ENCODE measurements around the gene ST3GAL3.

The ST3GAL3 gene

GRCh38 chr1:43770111-43770510 is 62.8 kb downstream of the ST3GAL3 start:
- Histone ChIP-seq H3K4me2 (ENCODE audit: insufficient read depth, low read length) (no peak overlapping the region), H3K27me3 (ENCODE audit: insufficient read depth, low read length, poor library complexity) (no peaks in the 10 kb centered on the region), H3K4me1 (ENCODE audit: insufficient read depth, low read length) (no peaks in the 10 kb centered on the region), H2AFZ (ENCODE audit: low read depth, low read length) (no peak overlapping the region), H4K20me1 (ENCODE audit: insufficient read depth, low read length) (no peaks in the 10 kb centered on the region), H3K79me2 (ENCODE audit: insufficient read depth, low read length) (no peaks in the 10 kb centered on the region; the same call in none of the 2 replicates), H3K9ac (ENCODE audit: low read depth, low read length) (no peak overlapping the region), H3K27ac (ENCODE audit: low read length) (no peak overlapping the region), H3K9me3 (ENCODE audit: insufficient read depth, low read length, severe bottlenecking) (no peaks in the 10 kb centered on the region), H3K4me3 (ENCODE audit: low read depth in 1 of 2, low read length in 2 of 2) (no peak overlapping the region), H3K36me3 (ENCODE audit: insufficient read depth, low read length) (peaks cover 5% of the 10 kb centered on the region; the same call in 1 of the 2 replicates)
- DNase-seq: no peak
- ATAC-seq (ENCODE audit: insufficient read depth, low read depth): no peak
- TF ChIP-seq EZH2 (IDR thresholded peaks at IDR 0.05; ENCODE audit: borderline replicate concordance, low read depth, low read length, severe bottlenecking) (no peak), CTCF (IDR thresholded peaks at IDR 0.05; ENCODE audit: borderline replicate concordance, extremely low read depth, low read length, poor library complexity, severe bottlenecking) (no peak)

GRCh38 chr1:43772978-43773377 is 65.6 kb downstream of the ST3GAL3 start:
- Histone ChIP-seq H3K79me2 (ENCODE audit: insufficient read depth, low read length) (no peaks in the 10 kb centered on the region; the same call in 1 of the 2 replicates), H3K9ac (ENCODE audit: low read depth, low read length) (no peak overlapping the region), H3K4me1 (ENCODE audit: insufficient read depth, low read length) (no peaks in the 10 kb centered on the region), H3K4me3 (ENCODE audit: low read depth in 1 of 2, low read length in 2 of 2) (no peak overlapping the region), H2AFZ (ENCODE audit: low read depth, low read length) (no peak overlapping the region), H3K27me3 (ENCODE audit: insufficient read depth, low read length, poor library complexity) (no peaks in the 10 kb centered on the region), H3K27ac (ENCODE audit: low read length) (no peak overlapping the region), H3K9me3 (ENCODE audit: insufficient read depth, low read length, severe bottlenecking) (no peaks in the 10 kb centered on the region), H3K36me3 (ENCODE audit: insufficient read depth, low read length) (peaks cover 5% of the 10 kb centered on the region; the same call in 1 of the 2 replicates), H4K20me1 (ENCODE audit: insufficient read depth, low read length) (no peaks in the 10 kb centered on the region), H3K4me2 (ENCODE audit: insufficient read depth, low read length) (no peak overlapping the region)
- no peak for ATAC-seq (ENCODE audit: insufficient read depth, low read depth)
- TF ChIP-seq EZH2 (IDR thresholded peaks at IDR 0.05; ENCODE audit: borderline replicate concordance, low read depth, low read length, severe bottlenecking) (no peak), CTCF (IDR thresholded peaks at IDR 0.05; ENCODE audit: borderline replicate concordance, extremely low read depth, low read length, poor library complexity, severe bottlenecking) (no peak)
- no peak for DNase-seq

GRCh38 chr1:43773821-43774220 is 66.5 kb downstream of the ST3GAL3 start:
- no peak for DNase-seq
- Histone ChIP-seq H3K79me2 (ENCODE audit: insufficient read depth, low read length) (no peaks in the 10 kb centered on the region; the same call in 1 of the 2 replicates), H2AFZ (ENCODE audit: low read depth, low read length) (no peak overlapping the region), H3K9me3 (ENCODE audit: insufficient read depth, low read length, severe bottlenecking) (no peaks in the 10 kb centered on the region), H3K27me3 (ENCODE audit: insufficient read depth, low read length, poor library complexity) (no peaks in the 10 kb centered on the region), H4K20me1 (ENCODE audit: insufficient read depth, low read length) (no peaks in the 10 kb centered on the region), H3K4me1 (ENCODE audit: insufficient read depth, low read length) (peaks cover 1% of the 10 kb centered on the region; the same call in 1 of the 2 replicates), H3K9ac (ENCODE audit: low read depth, low read length) (no peak overlapping the region), H3K4me2 (ENCODE audit: insufficient read depth, low read length) (no peak overlapping the region), H3K27ac (ENCODE audit: low read length) (no peak overlapping the region), H3K36me3 (ENCODE audit: insufficient read depth, low read length) (peaks cover 5% of the 10 kb centered on the region; the same call in 1 of the 2 replicates), H3K4me3 (ENCODE audit: low read depth in 1 of 2, low read length in 2 of 2) (no peak overlapping the region)
- ATAC-seq (ENCODE audit: insufficient read depth, low read depth): no peak
- no peak for TF ChIP-seq EZH2 (IDR thresholded peaks at IDR 0.05; ENCODE audit: borderline replicate concordance, low read depth, low read length, severe bottlenecking)

GRCh38 chr1:43774359-43774758 is 67.0 kb downstream of the ST3GAL3 start:
- Histone ChIP-seq H3K36me3 (ENCODE audit: insufficient read depth, low read length) (peaks cover 5% of the 10 kb centered on the region; the same call in 1 of the 2 replicates), H3K4me3 (ENCODE audit: low read depth in 1 of 2, low read length in 2 of 2) (no peak overlapping the region), H4K20me1 (ENCODE audit: insufficient read depth, low read length) (no peaks in the 10 kb centered on the region), H3K4me1 (ENCODE audit: insufficient read depth, low read length) (peaks cover 7% of the 10 kb centered on the region), H3K79me2 (ENCODE audit: insufficient read depth, low read length) (no peaks in the 10 kb centered on the region; the same call in 1 of the 2 replicates), H3K9ac (ENCODE audit: low read depth, low read length) (no peak overlapping the region), H2AFZ (ENCODE audit: low read depth, low read length) (no peak overlapping the region), H3K27ac (ENCODE audit: low read length) (no peak overlapping the region), H3K9me3 (ENCODE audit: insufficient read depth, low read length, severe bottlenecking) (no peaks in the 10 kb centered on the region), H3K4me2 (ENCODE audit: insufficient read depth, low read length) (no peak overlapping the region), H3K27me3 (ENCODE audit: insufficient read depth, low read length, poor library complexity) (no peaks in the 10 kb centered on the region)
- DNase-seq (no peak), ATAC-seq (ENCODE audit: insufficient read depth, low read depth) (no peak)
- TF ChIP-seq EZH2 (IDR thresholded peaks at IDR 0.05; ENCODE audit: borderline replicate concordance, low read depth, low read length, severe bottlenecking) (no peak), CTCF (IDR thresholded peaks at IDR 0.05; ENCODE audit: borderline replicate concordance, extremely low read depth, low read length, poor library complexity, severe bottlenecking) (no peak)

Data from DND-41 (cell line).